ENCODE measurements around the gene PRKG2. TPM values are rescaled to one million over a fixed set of nuclear protein-coding genes. Genes with fewer than 3 reads are reported as not detected.

Gene PRKG2
- total RNA-seq, 1 donor from 2014 or later: not detected

DNA sequence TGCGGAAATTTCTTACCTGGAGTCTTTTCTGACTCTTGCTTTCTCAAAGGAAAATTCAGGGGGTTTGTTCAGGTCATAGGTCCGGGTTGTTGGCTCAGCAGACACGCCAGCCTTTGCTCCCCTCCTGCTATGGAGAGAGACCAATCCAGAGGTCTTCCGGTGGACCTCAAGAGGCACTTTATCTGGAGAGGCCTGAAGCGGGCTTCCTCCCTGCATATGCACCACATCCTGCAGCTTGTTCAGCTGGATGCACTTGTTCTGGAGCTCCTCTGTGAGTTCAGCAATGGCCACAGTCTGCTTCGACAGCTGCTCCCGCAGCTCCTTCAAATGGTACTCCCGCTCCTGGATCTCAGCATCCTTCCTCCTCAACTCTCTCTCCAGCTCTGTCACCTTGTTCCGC is 10.5 kb downstream of the PRKG2 start:
- TF ChIP-seq, protein P1, sequence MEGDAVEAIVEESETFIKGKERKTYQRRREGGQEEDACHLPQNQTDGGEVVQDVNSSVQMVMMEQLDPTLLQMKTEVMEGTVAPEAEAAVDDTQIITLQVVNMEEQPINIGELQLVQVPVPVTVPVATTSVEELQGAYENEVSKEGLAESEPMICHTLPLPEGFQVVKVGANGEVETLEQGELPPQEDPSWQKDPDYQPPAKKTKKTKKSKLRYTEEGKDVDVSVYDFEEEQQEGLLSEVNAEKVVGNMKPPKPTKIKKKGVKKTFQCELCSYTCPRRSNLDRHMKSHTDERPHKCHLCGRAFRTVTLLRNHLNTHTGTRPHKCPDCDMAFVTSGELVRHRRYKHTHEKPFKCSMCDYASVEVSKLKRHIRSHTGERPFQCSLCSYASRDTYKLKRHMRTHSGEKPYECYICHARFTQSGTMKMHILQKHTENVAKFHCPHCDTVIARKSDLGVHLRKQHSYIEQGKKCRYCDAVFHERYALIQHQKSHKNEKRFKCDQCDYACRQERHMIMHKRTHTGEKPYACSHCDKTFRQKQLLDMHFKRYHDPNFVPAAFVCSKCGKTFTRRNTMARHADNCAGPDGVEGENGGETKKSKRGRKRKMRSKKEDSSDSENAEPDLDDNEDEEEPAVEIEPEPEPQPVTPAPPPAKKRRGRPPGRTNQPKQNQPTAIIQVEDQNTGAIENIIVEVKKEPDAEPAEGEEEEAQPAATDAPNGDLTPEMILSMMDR (IDR thresholded peaks at IDR 0.05): no peak
- H3K27me3 Mint-ChIP-seq (ENCODE audit: unreplicated experiment): peaks cover 15% of the 10 kb centered on the region
- DNase-seq (ENCODE audit: extremely low spot score, unreplicated experiment): no peak
- no peaks in the 10 kb centered on the region for H3K36me3 Mint-ChIP-seq (ENCODE audit: unreplicated experiment)
- H3K4me3 Mint-ChIP-seq (ENCODE audit: unreplicated experiment): no peak overlapping the region
- no peaks in the 10 kb centered on the region for H3K9me3 Mint-ChIP-seq (ENCODE audit: unreplicated experiment)
- H3K27ac Mint-ChIP-seq (ENCODE audit: unreplicated experiment): no peak overlapping the region
- no peaks in the 10 kb centered on the region for H3K4me1 Mint-ChIP-seq (ENCODE audit: unreplicated experiment)

DNA sequence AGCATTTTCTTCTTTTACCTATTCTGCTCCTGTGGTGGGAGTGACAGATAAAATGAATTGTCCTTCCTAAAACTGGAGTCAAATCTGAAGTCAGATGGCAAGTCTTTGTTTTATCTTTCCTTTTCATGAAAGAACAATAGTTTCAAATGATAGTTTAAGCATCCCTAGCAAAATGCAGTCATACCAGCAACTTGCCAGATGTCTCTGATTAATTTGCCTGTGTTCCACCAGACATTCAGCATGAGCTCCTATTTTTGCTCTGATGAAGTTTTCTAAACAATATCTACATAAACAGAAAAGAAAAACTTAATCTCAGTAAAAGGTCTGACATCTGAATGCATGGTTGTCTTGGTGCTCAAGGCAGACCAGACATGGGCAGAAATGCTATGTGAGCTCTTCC is 15.2 kb downstream of the PRKG2 start:
- Mint-ChIP-seq H3K27me3 (ENCODE audit: unreplicated experiment) (peaks cover 7% of the 10 kb centered on the region), H3K9me3 (ENCODE audit: unreplicated experiment) (no peaks in the 10 kb centered on the region), H3K36me3 (ENCODE audit: unreplicated experiment) (no peaks in the 10 kb centered on the region), H3K4me1 (ENCODE audit: unreplicated experiment) (no peaks in the 10 kb centered on the region), H3K27ac (ENCODE audit: unreplicated experiment) (no peak overlapping the region), H3K4me3 (ENCODE audit: unreplicated experiment) (no peak overlapping the region)
- DNase-seq (ENCODE audit: extremely low spot score, unreplicated experiment): no peak
- TF ChIP-seq, protein P1 (IDR thresholded peaks at IDR 0.05): no peak

DNA sequence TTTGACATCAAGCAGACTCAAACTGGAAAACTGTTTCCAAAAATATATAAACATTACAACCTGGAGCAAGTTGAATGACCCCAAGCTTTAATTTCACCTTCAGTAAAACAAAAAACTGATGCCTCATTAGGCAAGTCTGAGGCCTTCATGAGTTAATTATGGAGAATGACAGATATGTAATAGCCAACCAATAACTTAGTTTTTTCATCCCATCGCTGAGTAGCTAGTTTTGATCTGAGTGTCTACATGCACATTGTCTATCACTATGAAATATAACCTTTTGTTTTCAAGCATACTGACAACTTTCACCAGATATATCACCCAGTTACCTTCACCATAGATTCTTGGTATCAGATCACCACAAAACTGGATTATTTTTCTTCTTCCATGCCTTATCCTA is 16.4 kb downstream of the PRKG2 start:
- Mint-ChIP-seq H3K36me3 (ENCODE audit: unreplicated experiment) (no peaks in the 10 kb centered on the region), H3K4me1 (ENCODE audit: unreplicated experiment) (no peaks in the 10 kb centered on the region), H3K27ac (ENCODE audit: unreplicated experiment) (no peak overlapping the region), H3K4me3 (ENCODE audit: unreplicated experiment) (no peak overlapping the region), H3K9me3 (ENCODE audit: unreplicated experiment) (no peaks in the 10 kb centered on the region), H3K27me3 (ENCODE audit: unreplicated experiment) (peaks cover 4% of the 10 kb centered on the region)
- DNase-seq (ENCODE audit: extremely low spot score, unreplicated experiment): no peak
- TF ChIP-seq, protein P1 (IDR thresholded peaks at IDR 0.05): no peak

DNA sequence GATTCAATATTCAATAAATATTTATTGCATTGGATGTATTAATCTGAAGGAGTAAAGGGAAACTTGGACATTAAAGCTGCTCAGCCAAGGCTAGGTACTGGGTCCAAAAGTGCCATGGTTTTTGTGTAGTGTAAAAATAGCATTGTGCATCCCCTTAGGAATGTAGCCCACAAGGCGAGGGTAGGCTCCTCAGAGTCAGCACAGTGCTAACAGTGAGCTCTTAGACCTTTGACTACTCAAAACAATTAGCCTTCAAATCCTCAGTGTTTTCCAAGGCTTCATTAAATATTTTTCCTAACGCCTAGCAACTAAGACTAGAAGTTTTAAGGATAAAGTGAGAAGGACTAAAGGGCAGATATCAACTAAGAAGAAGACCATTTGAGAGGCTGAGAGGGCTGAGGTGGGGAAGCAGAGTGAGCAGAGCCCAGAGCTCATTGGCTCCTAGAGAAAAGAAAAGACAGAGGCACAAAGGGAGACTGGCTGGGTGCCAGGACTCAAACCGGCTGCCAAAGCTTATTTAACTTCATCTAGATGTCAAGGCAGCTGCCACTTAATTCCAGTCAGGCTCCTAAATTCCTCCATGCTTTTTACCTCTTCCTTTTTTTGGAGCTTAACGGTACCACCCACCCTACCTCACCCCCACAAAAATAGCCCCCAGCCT is 17.0 kb downstream of the PRKG2 start:
- DNase-seq (ENCODE audit: extremely low spot score, unreplicated experiment): no peak
- no peak overlapping the region for H3K4me3 Mint-ChIP-seq (ENCODE audit: unreplicated experiment)
- TF ChIP-seq, protein P1 (IDR thresholded peaks at IDR 0.05): no peak
- H3K9me3 Mint-ChIP-seq (ENCODE audit: unreplicated experiment): no peaks in the 10 kb centered on the region
- H3K27me3 Mint-ChIP-seq (ENCODE audit: unreplicated experiment): peaks cover 3% of the 10 kb centered on the region
- no peaks in the 10 kb centered on the region for H3K4me1 Mint-ChIP-seq (ENCODE audit: unreplicated experiment)
- H3K36me3 Mint-ChIP-seq (ENCODE audit: unreplicated experiment): no peaks in the 10 kb centered on the region
- H3K27ac Mint-ChIP-seq (ENCODE audit: unreplicated experiment): no peak overlapping the region

DNA sequence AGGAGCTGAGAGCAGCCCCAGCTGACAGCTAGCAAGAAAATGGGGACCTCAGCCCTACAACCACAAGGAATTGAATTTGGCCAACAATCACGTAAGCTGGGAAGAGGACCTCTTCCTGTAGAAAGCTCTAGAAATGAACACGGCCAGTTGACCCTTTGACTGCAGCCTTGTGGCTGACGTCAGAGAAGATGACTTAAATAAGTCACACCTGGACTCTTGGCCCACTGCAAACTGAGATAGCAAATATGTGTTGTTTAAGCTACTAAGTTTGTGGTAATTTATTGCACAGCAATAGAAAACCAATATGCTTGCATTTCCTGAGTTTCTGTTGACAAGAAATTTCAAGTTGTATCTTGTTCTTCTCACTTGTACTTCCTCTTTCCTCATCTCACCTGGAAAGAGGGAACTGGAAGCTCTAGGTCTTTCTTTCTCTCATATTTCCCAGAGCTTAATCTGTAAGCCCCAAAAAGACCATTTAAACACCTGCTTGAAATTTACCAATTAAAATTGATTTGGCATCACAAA is 18.8 kb downstream of the PRKG2 start:
- no peak overlapping the region for H3K27ac Mint-ChIP-seq (ENCODE audit: unreplicated experiment)
- no peak overlapping the region for H3K4me3 Mint-ChIP-seq (ENCODE audit: unreplicated experiment)
- no peaks in the 10 kb centered on the region for H3K36me3 Mint-ChIP-seq (ENCODE audit: unreplicated experiment)
- H3K4me1 Mint-ChIP-seq (ENCODE audit: unreplicated experiment): no peaks in the 10 kb centered on the region
- H3K27me3 Mint-ChIP-seq (ENCODE audit: unreplicated experiment): no peaks in the 10 kb centered on the region
- no peaks in the 10 kb centered on the region for H3K9me3 Mint-ChIP-seq (ENCODE audit: unreplicated experiment)
- TF ChIP-seq, protein P1 (IDR thresholded peaks at IDR 0.05): no peak
- no peak for DNase-seq (ENCODE audit: extremely low spot score, unreplicated experiment)
